Skin epidermis (tissue), 12 donors: ENCODE data around the gene VASH1.
"Not testable (repeated sequence)": the region's sequence is repeated elsewhere in the genome, so short reads cannot be mapped to it uniquely, and the experiment has no call there.

ENCODE experiments used
- H3K27ac ChIP-seq, 21 experiments: fragments of 200-600 bp; sonication (generic) in 11 of 21; one replicate each; pipeline ENCODE4 v1.5.0; 2020; ENCODE audit warnings: mild to moderate bottlenecking in 3 of 21, inconsistent platforms in 2 of 21, moderate library complexity in 2 of 21
- H3K4me3 ChIP-seq, 7 experiments: fragments of 200-600 bp; sonication (generic) in 2 of 7; one replicate each; pipeline ENCODE4 v1.5.0; 2020; ENCODE audit warnings: inconsistent platforms in 2 of 7, mild to moderate bottlenecking in 2 of 7, moderate library complexity in 1 of 7

The VASH1 gene

DNA sequence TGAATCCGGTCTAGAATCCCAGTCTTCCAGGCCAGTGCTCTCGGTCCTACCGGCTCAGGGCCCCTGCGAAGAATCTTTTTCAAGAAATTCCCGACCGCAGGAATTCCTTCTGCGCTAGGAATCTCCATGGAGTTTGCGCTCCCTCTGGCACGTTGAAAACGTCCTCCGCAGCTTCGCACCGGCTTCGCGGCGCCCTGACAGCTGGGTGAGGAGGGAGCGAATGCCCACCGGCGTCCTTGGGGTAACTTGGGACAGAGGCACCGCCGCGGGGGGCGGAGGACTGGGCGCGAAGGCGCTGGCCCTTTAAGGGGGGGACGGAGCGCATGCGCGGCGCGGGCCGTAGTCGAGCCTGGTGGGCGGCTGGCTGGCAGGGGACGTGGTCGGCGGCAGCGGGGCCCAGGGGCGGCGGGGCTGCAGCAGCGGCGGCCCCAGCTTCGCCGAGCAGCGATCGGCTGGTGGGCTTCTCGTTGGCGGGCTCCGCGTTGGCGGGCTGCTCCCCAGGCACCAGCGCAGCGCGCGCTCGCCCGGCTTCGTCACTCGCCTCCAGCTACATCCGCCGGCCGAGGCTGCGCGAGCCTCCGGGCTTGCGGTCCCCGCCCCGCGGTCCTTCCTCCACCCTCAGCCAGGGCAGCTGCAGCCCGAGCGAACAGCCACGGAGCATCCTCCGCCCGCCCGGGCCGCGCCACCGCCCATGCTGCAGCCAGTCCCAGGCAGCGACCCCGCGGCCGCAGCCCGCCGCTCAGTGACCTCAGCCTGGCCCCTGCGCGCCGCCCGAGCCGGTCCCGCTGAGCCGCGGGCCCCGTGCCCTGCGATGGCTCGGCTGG, at the start of gene VASH1:
Gene VASH1 (plus strand): TSS at position 333 of the 824 bp plus-strand sequence. CDS start 1,354 bp downstream, outside the sequence.
- H3K4me3 ChIP-seq, result peak within 1 kb of the TSS; percentile 58 to 74 (median 62)
- H3K27ac ChIP-seq, result peak within 1 kb of the TSS in 20 of 21 experiments; percentile 60 to 93 (median 80)

DNA sequence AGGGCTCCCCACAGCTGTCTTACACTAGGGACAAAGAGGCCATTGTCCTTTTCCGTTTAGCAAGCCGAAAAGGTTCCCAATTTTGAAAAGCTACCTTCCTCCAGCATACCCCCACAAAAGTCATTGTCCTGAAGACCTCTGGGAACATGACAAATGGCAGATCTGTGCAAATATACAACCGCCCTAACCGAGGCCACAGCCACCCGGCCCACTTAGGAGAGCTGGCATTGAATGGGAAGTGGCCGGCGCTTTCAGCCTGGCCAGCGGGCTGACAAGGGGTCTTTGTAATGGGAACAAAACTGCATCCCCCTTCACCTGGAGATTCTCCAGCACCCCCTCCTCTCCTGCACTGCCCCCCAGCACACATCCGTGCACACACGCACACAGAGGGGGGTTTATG, 48.1 kb upstream of the VASH1 start:
- Histone ChIP-seq H3K4me3 (no peak overlapping the region), H3K27ac (no peak overlapping the region)

DNA sequence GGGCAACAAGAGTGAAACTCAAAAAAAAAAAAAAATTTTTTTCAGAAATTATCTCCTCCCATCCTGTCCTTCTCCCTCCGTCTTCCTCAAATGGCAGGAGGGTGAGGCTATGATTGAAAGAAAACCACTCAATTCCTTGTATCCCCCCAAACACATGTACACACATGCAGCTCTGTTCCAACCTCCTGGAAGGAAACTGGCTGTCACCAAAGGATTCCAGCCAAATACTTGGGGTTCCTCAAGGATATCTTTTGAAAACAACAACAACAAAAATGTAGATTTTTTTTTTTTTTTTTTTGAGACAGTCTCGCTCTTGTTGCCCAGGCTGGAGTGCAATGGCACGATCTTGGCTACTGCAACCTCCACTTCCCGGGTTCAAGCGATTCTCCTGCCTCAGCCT, 46.8 kb upstream of the VASH1 start:
- H3K4me3 ChIP-seq, result no peak overlapping the region
- H3K27ac ChIP-seq, result peak overlapping the region in 1 of 21 experiments; percentile 10

DNA sequence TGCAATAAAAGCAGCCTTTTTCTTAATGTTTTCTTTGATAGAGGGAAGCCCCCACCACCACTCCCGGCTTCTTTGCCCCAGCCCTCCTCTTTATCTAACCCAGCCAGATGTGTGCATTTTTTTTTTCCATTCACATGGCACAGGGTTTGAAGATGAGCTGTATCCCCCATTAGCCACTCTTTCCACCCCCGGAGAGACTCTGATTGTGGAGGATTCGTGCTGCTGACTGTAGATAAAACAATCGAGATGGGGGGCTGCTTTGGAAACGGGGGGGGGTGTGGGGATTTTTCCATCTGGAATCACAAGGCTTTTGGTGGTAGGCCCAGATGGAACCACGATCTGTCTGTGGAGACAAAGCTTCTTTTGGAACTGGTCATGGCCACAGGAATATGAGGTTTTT, 46.2 kb upstream of the VASH1 start:
- peak overlapping the region in 1 of 21 experiments; percentile 10 for H3K27ac ChIP-seq
- no peak overlapping the region for H3K4me3 ChIP-seq

DNA sequence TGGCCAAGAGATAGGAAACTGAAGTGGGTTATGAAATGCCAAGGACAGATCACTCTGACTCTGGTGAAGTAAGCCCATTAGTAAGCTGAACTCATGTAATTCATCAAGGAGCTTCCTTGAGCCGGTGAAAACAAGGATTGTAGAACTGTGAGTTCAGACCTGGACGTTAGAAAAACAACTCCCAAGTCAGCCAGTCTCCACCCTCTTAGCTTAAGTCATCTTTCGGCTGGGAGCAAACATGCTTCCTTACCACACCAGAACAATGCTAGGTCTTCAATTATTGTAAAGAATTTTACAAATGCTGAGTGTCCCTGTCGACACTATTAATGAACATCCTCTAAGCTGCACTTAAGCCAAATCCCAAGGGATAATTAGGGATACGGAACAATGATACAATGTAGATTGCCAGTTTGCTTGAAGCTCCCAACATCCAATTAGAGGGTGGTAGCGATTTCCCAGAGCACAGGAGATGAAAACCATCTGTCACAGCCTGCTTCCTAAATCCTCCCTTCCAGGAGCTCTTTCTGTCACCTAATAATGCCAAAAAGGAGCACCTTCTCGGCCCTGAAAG, 45.7 kb upstream of the VASH1 start:
- Histone ChIP-seq H3K27ac (peak overlapping the region in 3 of 21 experiments; percentile 3 to 26 (median 10)), H3K4me3 (no peak overlapping the region)

DNA sequence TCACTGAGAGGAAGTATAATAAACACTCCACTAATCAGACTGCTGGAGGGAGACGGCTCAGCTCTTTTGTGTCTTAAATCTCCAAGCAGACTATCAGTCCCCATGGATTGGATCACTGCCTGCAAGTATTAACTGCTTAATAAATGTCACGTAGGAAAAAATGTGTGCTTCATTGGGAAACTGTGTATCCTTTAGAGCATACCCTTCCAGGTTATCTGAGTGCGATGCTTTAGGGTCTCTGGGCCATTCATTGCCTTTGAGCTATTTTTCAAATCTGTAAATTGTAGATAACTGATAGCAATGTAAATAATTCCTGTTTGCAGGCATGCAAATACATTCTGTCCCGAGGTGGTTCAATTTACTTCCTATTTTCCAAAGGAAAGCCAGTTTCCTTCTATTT, 45.0 kb upstream of the VASH1 start:
- Histone ChIP-seq H3K27ac (peak overlapping the region in 2 of 21 experiments; percentile 10 to 26), H3K4me3 (no peak overlapping the region)

DNA sequence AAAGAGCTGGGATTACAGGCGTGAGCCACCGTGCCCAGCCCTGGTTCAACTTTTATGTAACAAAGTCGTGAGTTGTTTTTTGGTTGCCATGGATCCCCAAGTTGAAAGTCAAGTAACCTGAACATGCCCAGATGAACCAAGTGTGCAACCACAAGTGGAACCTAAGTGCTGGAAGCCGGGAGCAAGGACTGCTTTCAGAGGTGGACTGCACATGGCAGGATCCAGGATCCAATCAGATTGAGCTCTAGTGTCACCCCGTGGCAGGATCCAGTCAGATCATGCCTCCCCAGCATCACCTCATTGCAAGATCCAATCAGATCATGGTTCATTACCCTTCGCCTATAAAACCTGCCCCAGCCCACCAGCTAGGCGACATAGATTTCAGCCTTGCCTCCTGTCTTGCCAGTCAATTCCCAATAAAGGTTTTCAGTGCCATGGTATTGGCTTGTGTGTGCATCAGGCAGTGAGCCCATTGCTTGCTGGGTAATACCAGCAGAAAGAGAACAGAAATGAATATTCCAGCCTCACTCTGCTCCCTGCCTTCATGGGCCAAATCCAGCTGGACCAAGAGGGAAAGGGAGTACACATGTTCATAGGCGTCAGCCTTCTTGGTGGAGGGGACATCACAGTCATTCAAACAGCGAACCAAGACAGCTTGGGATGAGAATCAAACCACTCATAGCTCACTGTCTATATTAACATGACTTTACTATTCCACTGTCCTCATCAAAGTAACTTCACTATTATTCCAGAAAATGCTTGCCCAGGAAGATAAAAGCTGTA, 43.6 kb upstream of the VASH1 start:
- no peak overlapping the region for H3K27ac ChIP-seq

DNA sequence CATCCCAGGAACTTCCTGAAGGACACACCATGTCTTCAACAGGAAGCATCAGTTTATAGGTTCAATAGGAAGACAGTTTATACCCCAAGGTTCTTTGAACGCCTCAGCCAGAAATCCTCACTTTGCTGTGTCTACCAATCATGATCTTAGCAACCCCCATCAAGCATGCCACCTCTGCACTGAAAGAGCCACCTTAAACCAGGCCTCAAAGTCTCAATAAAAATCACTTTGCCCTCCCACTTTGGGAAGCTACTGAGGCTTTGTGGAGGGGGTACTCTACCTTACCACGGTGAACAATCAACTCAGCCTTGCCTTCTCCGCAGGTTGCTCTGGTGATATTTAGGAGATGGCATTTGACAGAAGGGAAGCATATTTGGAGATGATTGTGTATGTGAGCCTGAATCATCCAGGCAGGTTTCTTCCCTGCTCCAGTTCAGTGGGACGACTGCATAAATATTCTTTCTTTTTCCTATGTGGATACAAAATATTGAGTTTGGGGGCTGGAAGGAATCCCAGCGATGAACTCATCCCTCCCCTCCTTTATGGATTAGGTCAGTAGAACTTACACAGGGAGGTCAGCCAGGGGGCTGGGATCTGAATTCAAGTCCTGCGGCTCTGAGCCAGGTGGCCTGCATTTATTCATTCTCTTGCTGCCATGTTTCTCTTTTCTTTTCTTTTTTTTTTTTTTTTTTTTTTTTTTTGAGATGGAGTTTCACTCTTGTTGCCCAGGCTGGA, 42.8 kb upstream of the VASH1 start:
- H3K27ac ChIP-seq, result no peak overlapping the region
- H3K4me3 ChIP-seq, result no peak overlapping the region

More for the DNA sequence above, 43.6 kb upstream of the VASH1 start:
- no peak overlapping the region for H3K4me3 ChIP-seq

DNA sequence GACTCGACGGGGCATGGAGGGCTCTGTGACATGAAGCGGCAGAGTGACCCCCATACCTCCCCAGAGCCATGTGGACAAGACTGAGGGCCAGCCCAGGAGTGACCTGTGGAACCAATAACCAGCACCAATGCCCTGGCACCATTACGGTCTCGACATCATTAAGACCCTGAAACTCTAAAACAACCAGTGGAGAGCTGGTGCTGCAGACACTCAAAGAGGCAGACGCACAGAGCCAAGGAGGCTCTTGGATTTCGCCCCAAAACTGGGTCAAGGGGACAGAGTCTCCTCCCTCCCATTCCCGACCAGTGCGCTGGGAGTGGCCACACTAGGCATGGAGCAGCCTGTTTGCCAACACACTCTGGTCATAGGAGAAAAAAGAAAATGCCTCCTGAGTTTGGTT, 41.6 kb upstream of the VASH1 start:
- Histone ChIP-seq H3K4me3 (no peak overlapping the region), H3K27ac (peak overlapping the region in 2 of 21 experiments; percentile 47 to 50)

DNA sequence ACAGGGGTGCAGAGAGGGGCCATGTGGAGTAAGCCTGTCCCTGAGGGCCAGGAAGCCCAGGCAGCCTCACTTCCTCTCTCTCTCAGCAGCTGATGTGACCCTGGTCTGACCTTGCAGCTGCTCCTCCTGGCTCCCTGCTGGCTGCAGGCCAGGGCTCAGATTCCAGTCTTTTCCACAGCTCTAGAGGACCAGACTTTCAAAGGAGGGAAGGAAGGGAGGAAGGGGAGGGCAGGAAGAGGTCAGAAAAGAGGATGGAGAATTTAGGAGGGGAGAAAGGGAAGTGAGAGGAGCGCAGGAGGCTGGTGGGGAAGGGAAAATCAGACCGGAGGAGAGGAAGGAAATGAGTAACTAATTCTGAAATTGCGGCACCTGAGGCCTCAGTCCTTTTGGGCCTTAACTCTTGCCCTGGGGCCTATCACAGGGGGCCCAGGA, 40.9 kb upstream of the VASH1 start:
- H3K4me3 ChIP-seq, result no peak overlapping the region
- H3K27ac ChIP-seq, result peak overlapping the region in 2 of 21 experiments; percentile 50 to 59

DNA sequence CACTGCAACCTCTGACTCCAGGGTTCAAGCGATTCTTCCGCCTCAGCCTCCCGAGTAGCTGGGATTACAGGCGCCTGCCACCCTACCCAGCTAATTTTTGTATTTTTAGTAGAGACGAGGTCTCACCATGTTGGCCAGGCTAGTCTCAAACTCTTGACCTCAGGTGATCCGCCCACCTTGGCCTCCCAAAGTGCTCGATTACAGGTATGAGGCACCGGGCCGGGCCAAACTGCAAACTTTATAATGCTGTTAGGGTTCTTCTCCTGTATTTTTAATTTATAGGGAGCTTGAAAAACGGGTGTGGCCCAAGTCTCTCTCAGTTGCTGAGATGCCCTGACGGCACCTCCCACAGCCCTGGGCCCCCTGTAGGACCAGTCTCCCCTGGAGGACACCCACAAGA, 39.8 kb upstream of the VASH1 start:
- not testable (repeated sequence) for H3K4me3 ChIP-seq, H3K27ac ChIP-seq

DNA sequence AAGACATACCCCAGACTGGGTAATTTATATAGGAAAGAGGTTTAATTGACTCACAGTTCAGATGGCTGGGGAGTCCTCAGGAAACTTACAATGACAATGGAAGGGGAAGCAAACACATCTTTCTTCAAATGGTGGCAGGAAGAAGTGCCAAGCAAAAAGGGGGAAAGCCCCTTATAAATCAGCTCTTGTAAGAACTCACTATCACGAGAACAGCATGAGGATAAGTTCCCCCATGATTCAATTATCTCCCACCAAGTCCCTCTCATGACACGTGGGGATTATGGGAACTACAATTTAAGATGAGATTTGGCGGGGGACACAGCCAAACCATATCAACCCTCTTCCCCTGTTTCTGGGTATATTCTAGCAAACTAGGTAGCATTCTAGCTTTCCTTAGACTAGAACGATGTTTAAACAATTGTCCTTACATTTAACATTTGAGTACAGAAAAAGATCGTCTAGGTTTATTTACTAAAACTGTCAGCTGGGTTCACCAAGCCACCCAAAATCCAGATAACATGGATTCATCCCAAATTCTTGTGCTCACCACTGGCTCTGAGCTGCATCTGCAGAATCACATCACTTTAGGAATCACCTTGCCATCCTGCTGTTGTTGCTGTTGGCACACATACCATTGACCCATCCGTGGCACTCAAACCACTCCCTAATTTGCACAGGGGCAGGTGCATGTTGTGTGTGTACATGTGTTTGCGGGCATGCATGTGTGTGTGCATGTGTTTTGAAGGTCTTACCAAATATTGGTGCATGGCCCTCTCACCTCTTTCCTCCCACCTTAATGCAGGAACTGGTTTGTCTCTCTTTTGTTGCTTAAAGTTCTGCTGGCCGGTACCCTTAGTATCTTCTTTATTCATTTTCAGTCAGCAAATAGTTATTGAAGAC, 36.4 kb upstream of the VASH1 start:
- Histone ChIP-seq H3K27ac (no peak overlapping the region), H3K4me3 (no peak overlapping the region)

DNA sequence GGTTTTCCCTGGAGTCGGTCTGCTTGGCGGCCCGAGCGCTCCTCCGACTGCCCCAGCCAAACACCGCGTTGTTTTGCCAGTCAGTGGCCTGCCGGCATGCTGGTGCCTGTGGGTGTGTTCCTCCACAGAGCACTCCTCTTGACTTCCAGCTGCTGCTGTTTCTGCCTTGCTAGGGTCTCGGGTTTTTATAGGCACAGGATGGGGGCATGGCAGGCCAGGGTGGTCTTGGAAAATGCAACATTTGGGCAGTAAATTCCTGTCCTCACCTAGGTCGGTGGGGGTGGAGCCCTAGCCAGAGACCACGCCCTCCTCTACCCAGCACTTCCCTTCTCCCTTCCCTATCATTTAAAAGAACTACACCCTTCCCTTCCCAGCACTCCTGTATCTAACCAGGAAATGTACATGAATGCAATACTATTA, 34.7 kb upstream of the VASH1 start:
- Histone ChIP-seq H3K4me3 (no peak overlapping the region), H3K27ac (peak overlapping the region in 3 of 21 experiments; percentile 49 to 52 (median 51))

DNA sequence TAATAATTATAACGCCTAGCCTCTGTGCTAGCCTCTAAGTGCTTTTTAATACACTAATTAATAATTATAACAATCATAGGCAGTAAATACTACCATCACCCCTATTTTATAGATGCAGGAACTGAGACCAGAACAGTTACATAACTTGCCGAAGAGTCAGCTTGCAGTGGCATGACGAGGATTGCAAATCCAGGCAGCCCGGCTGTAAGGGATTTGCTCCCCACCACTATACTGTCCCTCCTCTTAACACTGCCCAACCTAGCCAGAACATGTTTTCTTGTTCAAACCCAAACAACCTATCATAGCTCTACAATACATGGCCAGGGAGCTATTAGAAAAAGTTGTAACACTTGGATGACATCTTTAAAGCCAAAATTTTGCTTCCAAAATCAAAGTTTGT, 33.9 kb upstream of the VASH1 start:
- peak overlapping the region in 2 of 21 experiments; percentile 12 to 49 for H3K27ac ChIP-seq
- H3K4me3 ChIP-seq, result no peak overlapping the region

DNA sequence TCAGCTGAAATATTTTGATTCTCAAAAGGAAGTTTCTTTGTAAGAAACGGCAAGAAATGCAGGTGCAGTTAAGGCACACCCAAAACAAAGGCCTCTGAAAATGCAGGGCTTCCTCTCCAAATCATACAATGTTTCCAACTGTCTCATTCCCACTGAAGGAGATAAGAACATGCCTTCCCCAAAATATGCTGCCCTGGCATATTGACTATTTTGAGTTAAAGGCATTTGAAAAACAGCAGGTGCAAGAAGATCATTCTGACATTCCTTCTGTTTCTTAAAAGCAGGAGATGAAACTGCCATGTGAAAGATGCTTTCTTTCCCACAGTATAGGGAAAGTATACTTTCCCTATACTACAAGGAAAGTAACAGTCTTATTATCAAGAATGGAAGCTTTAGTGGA, 33.4 kb upstream of the VASH1 start:
- Histone ChIP-seq H3K27ac (peak overlapping the region in 1 of 21 experiments; percentile 28), H3K4me3 (no peak overlapping the region)

DNA sequence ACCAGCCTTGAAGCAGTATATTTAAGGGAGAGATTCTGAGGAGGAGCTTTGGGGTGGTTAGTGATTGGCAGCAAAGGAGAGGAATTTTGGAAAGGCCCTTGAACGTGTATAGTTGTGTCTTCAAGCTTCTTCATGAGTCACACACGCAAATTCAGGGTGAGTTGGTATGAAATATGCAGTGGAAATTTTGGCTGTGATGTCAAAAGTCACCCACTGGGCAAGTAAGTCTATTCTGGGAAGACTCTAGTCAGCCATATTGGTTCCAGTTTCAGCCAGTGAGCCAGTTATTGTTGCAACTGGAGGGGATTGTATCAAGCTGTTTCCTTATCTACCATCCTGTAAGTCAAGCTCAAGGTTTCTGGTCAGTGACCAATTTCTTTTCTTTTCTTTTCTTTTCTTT, 32.0 kb upstream of the VASH1 start:
- Histone ChIP-seq H3K27ac (no peak overlapping the region), H3K4me3 (no peak overlapping the region)

DNA sequence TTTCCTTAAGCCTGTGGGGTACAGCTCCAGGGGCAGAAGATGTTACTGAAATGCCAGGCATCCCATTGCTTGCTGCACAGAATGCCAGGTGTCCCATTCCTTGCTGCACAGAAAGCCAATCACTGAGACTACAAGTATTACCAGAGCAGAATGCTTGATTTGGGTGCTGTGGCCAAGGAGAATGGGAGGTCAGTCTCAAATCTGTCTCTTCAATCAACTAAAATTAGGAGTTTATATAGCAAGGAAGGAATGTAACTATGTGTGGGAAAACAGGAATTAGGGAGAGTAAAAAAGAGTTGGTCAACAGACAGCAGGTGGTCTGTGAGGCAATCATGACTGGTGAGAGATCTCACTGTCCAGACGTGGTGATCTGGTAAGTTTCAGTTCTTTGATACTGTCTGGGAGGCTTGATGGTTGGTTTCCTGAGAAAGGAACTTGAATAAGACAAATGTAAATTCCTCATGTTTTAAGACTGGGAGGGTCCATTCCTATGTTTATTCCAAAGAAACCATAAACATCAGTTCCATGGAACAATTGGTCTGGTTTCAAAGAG, 31.2 kb upstream of the VASH1 start:
- Histone ChIP-seq H3K4me3 (no peak overlapping the region), H3K27ac (peak overlapping the region in 1 of 21 experiments; percentile 16)

DNA sequence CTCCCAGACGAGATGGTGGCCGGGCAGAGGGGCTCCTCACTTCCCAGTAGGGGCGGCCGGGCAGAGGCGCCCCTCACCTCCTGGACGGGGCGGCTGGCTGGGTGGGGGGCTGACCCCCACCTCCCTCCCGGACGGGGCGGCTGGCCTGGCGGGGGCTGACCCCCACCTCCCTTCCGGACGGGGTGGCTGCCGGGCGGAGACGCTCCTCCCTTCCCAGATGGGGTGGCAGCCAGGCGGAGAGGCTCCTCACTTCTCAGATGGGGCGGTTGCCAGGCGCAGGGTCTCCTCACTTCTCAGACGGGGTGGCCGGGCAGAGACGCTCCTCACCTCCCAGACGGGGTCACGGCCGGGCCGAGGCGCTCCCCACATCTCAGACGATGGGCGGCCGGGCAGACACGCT, 26.8 kb upstream of the VASH1 start:
- H3K27ac ChIP-seq, H3K4me3 ChIP-seq: not testable (repeated sequence)
